Endothelial cell of hepatic sinusoid (primary cell): ENCODE results near the gene CDYL.
"Not testable (repeated sequence)": the region's sequence is repeated elsewhere in the genome, so short reads cannot be mapped to it uniquely, and the experiment has no call there.

Experiments
- in situ Hi-C: cut with HindIII; loops from 2 replicates; pipeline ENCODE4 v1.10.0; 2017; ENCODE audit warnings: low sequenced_read_pairs

The CDYL gene

GRCh38 chr6:4829089-4829488 lies 52.9 kb downstream of the CDYL start:
- in situ Hi-C loops, result no loop called here

GRCh38 chr6:4835540-4835939 lies 59.3 kb downstream of the CDYL start:
- in situ Hi-C loops, result not testable (repeated sequence)

DNA sequence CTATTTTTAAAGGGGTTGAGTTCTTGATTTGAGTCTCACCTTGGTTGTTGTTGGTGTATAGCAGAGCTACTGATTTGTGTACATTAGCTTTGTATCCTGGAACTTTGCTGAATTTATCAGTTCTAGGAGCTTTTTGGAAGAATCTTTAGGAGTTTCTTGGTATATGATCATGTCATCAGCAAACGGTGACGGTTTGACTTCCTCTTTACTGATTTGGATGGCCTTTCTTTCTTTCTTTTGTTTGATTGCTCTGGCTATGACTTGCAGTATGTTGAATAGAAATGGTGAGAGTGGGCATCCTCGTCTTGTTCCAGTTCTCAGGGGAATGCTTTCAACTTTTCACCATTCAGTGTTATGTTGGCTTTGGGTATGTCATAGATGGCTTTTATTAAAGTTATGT lies 64.0 kb downstream of the CDYL start:
- in situ Hi-C loops, result no loop called here

- in situ Hi-C loops, result no loop called here
Observed at GRCh38 chr6:4844108-4844507, 67.9 kb downstream of the CDYL start.

GRCh38 chr6:4846387-4846786 lies 70.2 kb downstream of the CDYL start:
- in situ Hi-C loops, result no loop called here

DNA sequence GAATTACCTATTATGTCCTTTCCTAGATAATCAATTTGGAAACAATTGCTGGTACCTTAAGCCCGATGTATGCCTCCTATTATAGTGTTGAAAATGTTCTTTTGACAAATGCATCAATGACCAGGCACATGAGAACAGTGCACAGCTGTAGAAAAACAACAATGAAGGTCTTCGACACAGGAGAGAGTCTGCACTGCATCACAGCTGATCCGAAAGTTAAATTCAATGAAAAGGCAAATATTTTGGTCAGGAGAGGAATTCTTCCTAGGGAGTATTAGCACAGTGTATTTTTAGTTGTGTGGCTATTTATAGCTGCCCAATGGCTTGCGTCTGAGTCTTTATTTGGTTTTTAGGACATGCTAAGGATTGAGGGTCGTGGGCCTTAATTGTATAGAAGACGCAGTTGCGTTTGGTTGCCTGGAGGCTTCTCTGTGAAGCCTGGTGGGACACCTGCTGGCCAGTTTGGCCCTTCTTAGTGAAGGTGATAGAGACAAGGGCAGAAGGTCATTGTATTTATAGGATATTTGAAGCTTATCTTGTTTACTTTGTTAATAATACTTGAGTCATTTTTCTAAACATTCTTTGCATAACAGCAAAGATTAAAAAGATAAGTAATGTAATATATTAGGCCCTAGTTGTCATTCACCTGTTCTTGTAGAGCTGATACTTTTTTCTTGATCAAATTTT lies 72.3 kb downstream of the CDYL start:
- in situ Hi-C loops, result no loop called here

- in situ Hi-C loops, result no loop called here
Observed at GRCh38 chr6:4849226-4850022, 73.2 kb downstream of the CDYL start.

DNA sequence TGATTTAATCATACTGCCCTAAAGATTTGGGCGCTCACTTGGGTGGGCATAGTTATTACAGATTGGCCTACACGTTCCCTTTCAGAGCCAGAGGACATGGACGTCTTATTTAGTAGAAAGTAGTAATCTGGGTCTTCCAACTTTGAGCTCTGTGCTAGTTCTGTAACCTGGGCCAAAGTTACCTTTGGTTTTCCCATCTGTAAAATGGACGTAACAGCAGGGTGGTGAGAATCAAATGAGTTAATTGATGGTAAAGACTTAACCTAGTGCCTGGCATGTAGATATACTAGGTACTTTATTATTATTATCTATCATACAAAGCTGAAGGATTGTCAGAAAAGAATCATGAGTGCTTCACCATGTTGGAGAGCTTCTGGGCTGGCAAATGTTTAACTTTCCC lies 74.8 kb downstream of the CDYL start:
- in situ Hi-C loops, result no loop called here

DNA sequence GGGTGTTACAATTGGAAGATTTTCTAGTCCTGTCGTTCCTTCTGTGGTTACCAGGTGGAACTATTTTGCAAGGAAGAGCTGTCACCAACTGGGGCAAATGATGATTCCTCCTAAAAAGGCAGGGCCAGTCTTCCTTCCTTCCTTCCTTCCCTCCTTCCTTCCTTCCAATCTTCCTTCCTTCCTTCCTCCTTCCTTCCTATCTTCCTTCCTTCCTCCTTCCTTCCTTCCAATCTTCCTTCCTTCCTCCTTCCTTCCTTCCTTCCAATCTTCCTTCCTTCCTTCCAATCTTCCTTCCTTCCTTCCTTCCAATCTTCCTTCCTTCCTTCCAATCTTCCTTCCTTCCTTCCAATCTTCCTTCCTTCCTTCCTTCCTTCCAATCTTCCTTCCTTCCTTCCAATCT lies 76.0 kb downstream of the CDYL start:
- in situ Hi-C loops, result not testable (repeated sequence)

DNA sequence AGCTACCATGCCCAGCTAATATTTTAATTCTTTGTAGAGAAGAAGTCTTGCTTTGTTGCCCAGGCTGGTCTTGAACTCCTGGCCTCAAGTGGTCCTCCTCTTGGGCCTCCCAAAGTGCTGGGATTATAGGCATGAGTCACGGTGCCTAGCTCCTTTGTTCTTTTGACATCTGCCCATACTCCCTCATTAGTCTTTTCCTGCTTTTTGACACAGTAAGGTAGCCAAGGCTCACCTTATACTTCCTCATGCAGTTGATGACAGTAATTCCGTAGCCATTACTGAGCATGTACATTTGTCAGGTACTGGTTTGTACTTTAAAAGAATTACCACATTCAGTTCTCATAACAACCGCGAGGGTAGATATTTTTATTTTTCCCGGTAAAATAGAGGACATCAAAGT lies 76.7 kb downstream of the CDYL start:
- in situ Hi-C loops, result no loop called here

- in situ Hi-C loops, result no loop called here
Observed at GRCh38 chr6:4853349-4853748, 77.1 kb downstream of the CDYL start.

GRCh38 chr6:4853782-4854511 lies 77.7 kb downstream of the CDYL start:
- in situ Hi-C loops, result no loop called here

DNA sequence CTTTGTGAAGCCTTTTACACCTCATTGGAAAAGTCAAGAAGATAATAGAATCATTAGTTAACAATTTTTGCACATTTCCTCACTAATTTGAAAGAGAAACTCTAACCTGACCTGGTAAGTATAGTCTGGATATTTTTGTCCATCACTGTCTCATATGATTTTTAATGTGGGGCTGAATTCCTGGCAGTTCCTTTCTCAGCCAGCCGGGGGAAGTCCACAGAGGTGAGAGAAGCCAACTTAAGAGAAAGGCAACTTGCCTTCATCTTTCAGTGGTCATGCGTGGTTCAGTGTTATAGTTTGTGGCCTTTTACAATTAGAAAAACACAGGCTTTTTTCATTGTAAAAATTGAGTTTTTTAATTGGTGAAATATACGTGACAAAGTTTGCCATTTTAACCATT lies 80.6 kb downstream of the CDYL start:
- in situ Hi-C loops, result no loop called here

GRCh38 chr6:4858194-4859015 lies 82.2 kb downstream of the CDYL start:
- in situ Hi-C loops, result no loop called here

GRCh38 chr6:4860387-4860786 lies 84.2 kb downstream of the CDYL start:
- in situ Hi-C loops, result no loop called here

GRCh38 chr6:4861564-4861963 lies 85.4 kb downstream of the CDYL start:
- in situ Hi-C loops, result no loop called here

DNA sequence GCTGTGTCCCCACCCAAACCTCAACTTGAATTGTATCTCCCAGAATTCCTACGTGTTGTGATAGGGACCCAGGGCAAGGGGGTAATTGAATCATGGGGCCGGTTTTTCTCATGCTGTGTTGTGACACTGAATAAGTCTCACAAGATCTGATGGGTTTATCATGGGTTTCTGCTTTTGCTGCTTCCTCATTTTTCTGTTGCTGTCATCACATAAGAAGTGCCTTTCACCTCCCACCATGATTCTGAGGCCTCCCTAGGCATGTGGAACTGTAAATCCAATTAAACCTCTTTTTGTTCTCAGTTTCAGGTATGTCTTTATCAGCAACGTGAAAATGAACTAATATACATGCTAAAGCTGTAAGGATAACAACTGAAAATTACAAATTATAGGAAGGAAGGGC lies 88.3 kb downstream of the CDYL start:
- in situ Hi-C loops, result no loop called here

- in situ Hi-C loops, result not testable (repeated sequence)
Observed at GRCh38 chr6:4865006-4865405, 88.8 kb downstream of the CDYL start.

GRCh38 chr6:4870821-4871494 lies 94.8 kb downstream of the CDYL start:
- in situ Hi-C loops, result no loop called here

GRCh38 chr6:4871825-4872224 lies 95.6 kb downstream of the CDYL start:
- in situ Hi-C loops, result no loop called here
